DOHH2 (cell line): ENCODE data around the gene RELN.

Experiments
- H3F3A ChIP-seq: fragments of 200-600 bp; sonication (generic), shearing (Covaris generic); 2 replicates; pipeline ENCODE4 v1.6.0; 2016; ENCODE audit warnings: antibody characterized with exemption, mild to moderate bottlenecking; ENCODE audit not compliant: control insufficient read depth, insufficient read depth
- H3K27ac ChIP-seq: fragments of 200-600 bp; sonication (generic); 2 replicates; pipeline ENCODE4 v1.5.1; 2014; ENCODE audit warnings: low read depth, mild to moderate bottlenecking, low read length, moderate library complexity
- H3K27me3 ChIP-seq: fragments of 200-600 bp; sonication (generic); 2 replicates; pipeline ENCODE4 v1.6.1; 2014; ENCODE audit warnings: mild to moderate bottlenecking, low read length, mixed read lengths; ENCODE audit not compliant: control insufficient read depth
- H3K36me3 ChIP-seq: fragments of 200-600 bp; sonication (generic); 2 replicates; pipeline ENCODE4 v1.6.1; 2014; ENCODE audit warnings: mild to moderate bottlenecking, low read length, moderate library complexity, mixed read lengths; ENCODE audit not compliant: control insufficient read depth
- H3K4me1 ChIP-seq: fragments of 200-600 bp; sonication (generic); 2 replicates; pipeline ENCODE4 v1.6.1; 2014; ENCODE audit warnings: mild to moderate bottlenecking, low read length, mixed read lengths; ENCODE audit not compliant: control insufficient read depth
- H3K4me2 ChIP-seq: fragments of 200-600 bp; sonication (generic); 2 replicates; pipeline ENCODE4 v1.6.0; 2014; ENCODE audit warnings: mild to moderate bottlenecking, low read length, moderate library complexity
- H3K4me3 ChIP-seq: fragments of 200-600 bp; sonication (generic); 2 replicates; pipeline ENCODE4 v1.5.1; 2014; ENCODE audit warnings: mild to moderate bottlenecking, low read length, mixed read lengths
- H3K79me2 ChIP-seq: fragments of 200-600 bp; sonication (generic); 2 replicates; pipeline ENCODE4 v1.6.1; 2014; ENCODE audit warnings: mild to moderate bottlenecking, low read length, mixed read lengths; ENCODE audit not compliant: control insufficient read depth
- H3K9me2 ChIP-seq: fragments of 200-600 bp; sonication (generic); replicated peaks from 2 replicates; pipeline ENCODE4 v1.6.1; 2014; ENCODE audit warnings: mild to moderate bottlenecking, low read length, mixed read lengths; ENCODE audit not compliant: control insufficient read depth
- H3K9me3 ChIP-seq: fragments of 200-600 bp; sonication (generic); 2 replicates; pipeline ENCODE4 v1.6.1; 2014; ENCODE audit warnings: antibody characterized with exemption, low read length, mixed read lengths; ENCODE audit not compliant: control insufficient read depth, insufficient read depth
- H4K20me1 ChIP-seq: fragments of 200-600 bp; sonication (generic); 2 replicates; pipeline ENCODE4 v1.6.0; 2014; ENCODE audit warnings: low read depth, mild to moderate bottlenecking, antibody characterized with exemption, low read length, moderate library complexity; ENCODE audit not compliant: control insufficient read depth, insufficient read depth
- EZH2phosphoT487 ChIP-seq: fragments of 200-600 bp; sonication (generic); IDR thresholded peaks from 2 replicates; pipeline ENCODE4 v1.6.1; 2017; ENCODE audit warnings: borderline replicate concordance, mild to moderate bottlenecking, antibody characterized with exemption, low read length, moderate library complexity, mixed read lengths
- TF ChIP-seq, protein P1 (sequence below): fragments of 200-600 bp; sonication (generic); IDR thresholded peaks from one replicate; pipeline ENCODE4 v1.5.1; 2014; ENCODE audit warnings: antibody characterized with exemption, mild to moderate bottlenecking, low read depth, low read length; ENCODE audit not compliant: poor library complexity, severe bottlenecking

The RELN gene

DNA sequence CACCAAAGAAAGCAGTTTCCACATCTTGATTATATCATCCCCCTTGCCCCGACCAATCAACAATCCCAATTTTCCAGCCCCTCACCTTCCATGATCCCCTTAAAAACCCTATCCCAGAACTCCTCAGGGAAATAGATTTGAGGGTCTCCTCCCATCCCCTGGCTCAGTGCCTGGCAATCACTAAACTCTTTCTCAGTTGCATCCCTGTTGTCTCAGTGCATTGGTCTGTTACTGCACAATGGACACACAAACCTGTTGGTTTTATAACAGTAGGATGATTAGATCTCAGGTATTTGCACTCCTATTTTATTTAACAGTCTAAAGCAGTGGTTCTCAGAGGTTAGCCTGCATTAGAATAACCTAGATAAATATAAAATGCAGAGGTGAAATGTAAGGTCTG, 45.2 kb upstream of the RELN start:
- Histone ChIP-seq H4K20me1 (no peaks in the 10 kb centered on the region), H3K36me3 (no peaks in the 10 kb centered on the region), H3K9me2 (no peaks in the 10 kb centered on the region), H3K79me2 (no peaks in the 10 kb centered on the region), H3K27ac (no peak overlapping the region), H3K9me3 (no peaks in the 10 kb centered on the region), H3K4me1 (no peaks in the 10 kb centered on the region), H3K27me3 (peaks cover 3% of the 10 kb centered on the region; the same call in 1 of the 2 replicates), H3F3A (no peaks in the 10 kb centered on the region), H3K4me3 (no peak overlapping the region), H3K4me2 (no peak overlapping the region)
- TF ChIP-seq, protein P1, sequence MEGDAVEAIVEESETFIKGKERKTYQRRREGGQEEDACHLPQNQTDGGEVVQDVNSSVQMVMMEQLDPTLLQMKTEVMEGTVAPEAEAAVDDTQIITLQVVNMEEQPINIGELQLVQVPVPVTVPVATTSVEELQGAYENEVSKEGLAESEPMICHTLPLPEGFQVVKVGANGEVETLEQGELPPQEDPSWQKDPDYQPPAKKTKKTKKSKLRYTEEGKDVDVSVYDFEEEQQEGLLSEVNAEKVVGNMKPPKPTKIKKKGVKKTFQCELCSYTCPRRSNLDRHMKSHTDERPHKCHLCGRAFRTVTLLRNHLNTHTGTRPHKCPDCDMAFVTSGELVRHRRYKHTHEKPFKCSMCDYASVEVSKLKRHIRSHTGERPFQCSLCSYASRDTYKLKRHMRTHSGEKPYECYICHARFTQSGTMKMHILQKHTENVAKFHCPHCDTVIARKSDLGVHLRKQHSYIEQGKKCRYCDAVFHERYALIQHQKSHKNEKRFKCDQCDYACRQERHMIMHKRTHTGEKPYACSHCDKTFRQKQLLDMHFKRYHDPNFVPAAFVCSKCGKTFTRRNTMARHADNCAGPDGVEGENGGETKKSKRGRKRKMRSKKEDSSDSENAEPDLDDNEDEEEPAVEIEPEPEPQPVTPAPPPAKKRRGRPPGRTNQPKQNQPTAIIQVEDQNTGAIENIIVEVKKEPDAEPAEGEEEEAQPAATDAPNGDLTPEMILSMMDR = no peak
- no peak for TF ChIP-seq EZH2phosphoT487

DNA sequence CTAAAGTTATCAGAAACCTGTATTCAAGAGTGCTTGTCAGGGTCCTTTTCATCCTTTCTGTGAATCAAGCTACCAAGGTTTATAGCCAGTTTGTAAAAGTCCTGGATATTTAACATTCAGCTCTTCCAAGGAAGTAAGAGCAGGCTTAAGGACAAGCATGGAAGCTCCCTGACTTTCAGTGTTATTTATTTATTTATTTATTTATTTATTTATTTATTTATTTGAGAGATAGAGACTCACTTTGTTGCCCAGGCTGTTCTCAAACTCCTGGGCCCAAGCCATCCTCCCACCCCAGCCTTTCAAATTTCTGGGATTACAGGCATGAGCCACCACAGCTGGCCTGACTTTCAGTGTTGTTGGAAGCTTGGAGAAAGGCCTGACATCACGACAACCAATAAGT, 44.4 kb upstream of the RELN start:
- H3F3A ChIP-seq = no peaks in the 10 kb centered on the region
- H4K20me1 ChIP-seq = no peaks in the 10 kb centered on the region
- H3K9me2 ChIP-seq = no peaks in the 10 kb centered on the region
- no peaks in the 10 kb centered on the region for H3K4me1 ChIP-seq
- H3K36me3 ChIP-seq = no peaks in the 10 kb centered on the region
- H3K79me2 ChIP-seq = no peaks in the 10 kb centered on the region
- no peaks in the 10 kb centered on the region for H3K27me3 ChIP-seq
- TF ChIP-seq, protein P1 = no peak
- TF ChIP-seq EZH2phosphoT487 = no peak
- H3K4me2 ChIP-seq = no peak overlapping the region
- H3K4me3 ChIP-seq = no peak overlapping the region
- H3K9me3 ChIP-seq = no peaks in the 10 kb centered on the region
- no peak overlapping the region for H3K27ac ChIP-seq

DNA sequence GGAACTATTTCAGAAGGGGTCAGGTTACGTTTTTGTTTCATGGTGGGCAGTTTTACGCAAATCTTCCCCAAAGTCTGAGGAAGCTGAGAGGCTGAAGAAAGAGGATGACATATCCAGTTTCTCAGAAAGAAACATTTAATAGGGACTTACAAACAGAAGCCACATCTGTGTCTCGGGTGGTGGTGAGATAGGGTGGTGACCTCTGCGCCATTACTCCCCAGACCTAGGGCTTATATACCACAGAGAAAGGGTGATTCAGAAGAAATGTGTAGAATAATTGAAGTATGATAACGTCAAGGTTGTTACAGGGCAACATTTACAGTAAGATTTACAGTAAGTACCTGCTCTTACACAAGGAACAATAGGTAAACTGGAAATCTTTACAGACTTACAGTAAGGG, 43.0 kb upstream of the RELN start:
- H4K20me1 ChIP-seq = no peaks in the 10 kb centered on the region
- H3K27ac ChIP-seq = no peak overlapping the region
- H3K36me3 ChIP-seq = no peaks in the 10 kb centered on the region
- no peaks in the 10 kb centered on the region for H3K4me1 ChIP-seq
- H3K4me2 ChIP-seq = no peak overlapping the region
- H3F3A ChIP-seq = no peaks in the 10 kb centered on the region
- TF ChIP-seq EZH2phosphoT487 = no peak
- TF ChIP-seq, protein P1 = no peak
- no peaks in the 10 kb centered on the region for H3K9me3 ChIP-seq
- no peaks in the 10 kb centered on the region for H3K27me3 ChIP-seq
- no peaks in the 10 kb centered on the region for H3K79me2 ChIP-seq
- H3K9me2 ChIP-seq = no peaks in the 10 kb centered on the region
- H3K4me3 ChIP-seq = no peak overlapping the region

DNA sequence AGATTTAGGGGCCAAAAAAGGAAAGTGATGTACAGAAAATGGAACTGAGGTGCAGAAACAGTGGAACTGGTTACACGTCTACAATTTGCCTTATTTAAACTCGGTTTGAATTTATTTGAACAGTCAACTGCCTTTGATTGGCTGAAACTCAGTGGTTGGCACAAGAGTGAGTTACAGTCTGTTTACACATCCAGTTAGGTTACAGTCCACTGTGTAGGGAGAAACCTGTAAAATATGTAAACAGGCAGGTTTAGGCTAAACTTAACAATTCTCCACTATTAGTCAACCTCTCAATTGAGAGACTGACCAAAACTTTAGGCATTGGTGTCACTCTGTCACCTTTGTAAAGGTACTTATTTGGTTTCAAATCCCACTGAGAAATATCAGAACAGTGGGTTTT, 40.3 kb upstream of the RELN start:
- Histone ChIP-seq H3K79me2 (no peaks in the 10 kb centered on the region), H3K4me3 (no peak overlapping the region), H3K27ac (no peak overlapping the region), H3K4me1 (no peaks in the 10 kb centered on the region), H4K20me1 (no peaks in the 10 kb centered on the region), H3K36me3 (no peaks in the 10 kb centered on the region), H3K9me2 (no peaks in the 10 kb centered on the region), H3K9me3 (no peaks in the 10 kb centered on the region), H3F3A (no peaks in the 10 kb centered on the region), H3K4me2 (no peak overlapping the region), H3K27me3 (no peaks in the 10 kb centered on the region)
- TF ChIP-seq EZH2phosphoT487 = no peak
- TF ChIP-seq, protein P1 = no peak
